ENCODE measurements around the gene TAF11L13.

Gene TAF11L13

DNA sequence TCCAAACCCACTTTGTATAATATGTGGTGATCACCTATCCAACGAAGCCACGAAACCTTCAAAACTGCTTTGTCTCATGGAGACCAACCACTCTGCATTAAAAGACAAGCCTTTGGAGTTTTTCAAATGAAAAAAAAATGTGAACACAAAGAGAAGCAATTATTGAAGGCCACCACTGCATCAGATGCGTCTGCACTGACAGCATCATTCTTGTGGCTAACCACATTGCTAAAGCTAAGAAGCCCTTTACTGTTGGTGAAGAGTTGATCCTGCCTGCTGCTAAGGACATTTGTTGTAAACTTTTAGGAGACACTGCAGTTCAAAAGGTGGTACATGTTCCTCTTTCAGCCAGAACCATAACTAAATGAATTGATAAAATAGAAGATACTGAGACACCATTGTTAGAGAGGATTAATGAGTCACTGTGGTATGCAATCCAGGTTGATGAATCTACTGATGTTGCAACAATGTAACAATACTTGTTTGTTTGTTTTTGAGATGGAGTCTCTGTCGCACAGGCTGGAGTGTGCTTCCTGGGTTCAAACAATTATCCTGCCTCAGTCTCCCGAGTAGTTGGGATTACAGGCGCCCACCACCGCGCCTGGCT, 47.8 kb downstream of the TAF11L13 start:
- DNase-seq (ENCODE audit: low read depth in 2 of 2) = no peak

- DNase-seq (ENCODE audit: low read depth in 2 of 2) = no peak
These were observed 48.8 kb downstream of the TAF11L13 start for GRCh38 chr5:17680737-17681136.

Data from activated CD8-positive, alpha-beta memory T cell treated with anti-CD3 and anti-CD28 coated beads for 4 hours (primary cell).